ENCODE data around the gene C20orf144. TPM values are rescaled to one million over a fixed set of nuclear protein-coding genes. Genes with fewer than 3 reads are reported as not detected.

C20orf144 gene
- total and polyA plus RNA-seq, 9 of the 15 experiments (the other 6 are each of a cell fraction or from before 2014, with no cell fraction given): 0.04 to 0.23 (median 0.11) TPM; not detected in 2

DNA sequence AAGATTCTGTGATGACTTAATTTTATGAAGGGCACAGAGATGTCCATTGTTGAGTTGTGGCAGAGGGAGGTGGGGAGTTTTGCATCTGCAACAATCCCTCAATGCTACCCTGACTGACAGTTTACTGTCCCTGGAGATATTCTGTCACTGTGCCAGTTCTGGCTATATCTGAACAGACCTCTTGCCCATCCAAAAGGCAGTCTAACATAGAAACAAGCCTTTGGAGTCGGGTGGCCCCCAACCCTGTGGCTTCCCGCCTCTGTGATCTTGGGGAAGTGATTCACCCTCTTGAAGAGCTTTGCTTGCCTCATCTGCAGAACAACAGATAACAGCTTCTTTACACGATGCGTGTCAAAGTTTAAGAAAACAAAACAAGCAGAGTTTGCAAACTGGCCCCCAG is 27.8 kb downstream of the C20orf144 start:
- Histone ChIP-seq H3K36me3 (ENCODE audit: control insufficient read depth, insufficient read depth, low read length) (no peaks in the 10 kb centered on the region), H3K9me3 (replicated peaks; ENCODE audit: control insufficient read depth, insufficient read depth, low read depth, low read length) (no peaks in the 10 kb centered on the region), H2AFZ (ENCODE audit: low read depth, low read length) (no peak overlapping the region), H3K27ac (ENCODE audit: extremely low read depth, low read depth, low read length) (peak overlapping the region; percentile 9; the same call in 1 of the 3 replicates), H3K4me3 (no peak overlapping the region), H3K9me1 (ENCODE audit: control insufficient read depth, insufficient read depth, low read length) (no peaks in the 10 kb centered on the region), H3K4me2 (ENCODE audit: insufficient read depth, low read length) (peak overlapping the region; percentile 22), H3K9ac (ENCODE audit: insufficient read depth in 1 of 2, low read depth in 2 of 2, low read length in 2 of 2) (no peak overlapping the region), H4K20me1 (replicated peaks; ENCODE audit: control insufficient read depth, insufficient read depth, low read length) (peaks cover 6% of the 10 kb centered on the region; the same call in 1 of the 2 replicates), H3K79me2 (ENCODE audit: control insufficient read depth, insufficient read depth, low read length) (peaks cover 7% of the 10 kb centered on the region), H3K4me1 (replicated peaks in 1 of 2; ENCODE audit: control insufficient read depth in 2 of 2, insufficient read depth in 2 of 2, low read length in 2 of 2) (peaks cover 36 to 51% of the 10 kb centered on the region in 2 experiments), H3K27me3 (ENCODE audit: control insufficient read depth in 2 of 2, insufficient read depth in 2 of 2, low read length in 2 of 2) (no peaks in the 10 kb centered on the region)
- in situ Hi-C loops (cut with MboI): no loop called here
- FAIRE-seq (peak; percentile 98), DNase-seq (ENCODE audit: extremely low read depth in 1 of 4, low spot score in 3 of 4) (peak; percentile 57 to 92 (median 68)), ATAC-seq (peak; percentile 50)
- intact Hi-C loops (cut with micrococcal nuclease): loop anchor here (1.0 to 5.0 kb wide), 3 partner anchors 19 to 122 kb away; partner anchors contain the start of genes CHMP4B and ZNF341
- POLR2A ChIA-PET: interaction anchor here (0.6 to 1.0 kb wide), 3 partner anchors 10 to 321 kb away, joined by 5 to 6 read pairs (median 5); no protein-coding TSS in a partner anchor
- BruUV-seq (replicated peaks): no TSS peak
- CTCF ChIA-PET (ENCODE audit: low intra/inter-chr PET ratio): no interaction called here
- WGBS (ENCODE audit: insufficient coverage, low coverage, missing lambda C conversion rate): 0% methylated on average over 4 of the region's 4 CpGs
- TF ChIP-seq HDAC2 (IDR thresholded peaks at IDR 0.05): peak; percentile 97
- peak; percentile 85 for TF ChIP-seq STAT5A (IDR thresholded peaks at IDR 0.05; ENCODE audit: borderline replicate concordance, low read length)
- TF ChIP-seq MAFG (tag; conservative IDR thresholded peaks at IDR 0.05): 0 out of 2 replicates have a peak, but pooled peaks have one; percentile 5
- TF ChIP-seq, protein P1, sequence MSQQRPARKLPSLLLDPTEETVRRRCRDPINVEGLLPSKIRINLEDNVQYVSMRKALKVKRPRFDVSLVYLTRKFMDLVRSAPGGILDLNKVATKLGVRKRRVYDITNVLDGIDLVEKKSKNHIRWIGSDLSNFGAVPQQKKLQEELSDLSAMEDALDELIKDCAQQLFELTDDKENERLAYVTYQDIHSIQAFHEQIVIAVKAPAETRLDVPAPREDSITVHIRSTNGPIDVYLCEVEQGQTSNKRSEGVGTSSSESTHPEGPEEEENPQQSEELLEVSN (IDR thresholded peaks at IDR 0.05; ENCODE audit: borderline replicate concordance in 1 of 2, extremely low read depth in 1 of 2, insufficient read depth in 1 of 2, insufficient read length in 1 of 2, low read depth in 1 of 2, low read length in 1 of 2, poor library complexity in 1 of 2, severe bottlenecking in 1 of 2): peak in 1 of 2 experiments; percentile 50
- TF ChIP-seq, protein P2, sequence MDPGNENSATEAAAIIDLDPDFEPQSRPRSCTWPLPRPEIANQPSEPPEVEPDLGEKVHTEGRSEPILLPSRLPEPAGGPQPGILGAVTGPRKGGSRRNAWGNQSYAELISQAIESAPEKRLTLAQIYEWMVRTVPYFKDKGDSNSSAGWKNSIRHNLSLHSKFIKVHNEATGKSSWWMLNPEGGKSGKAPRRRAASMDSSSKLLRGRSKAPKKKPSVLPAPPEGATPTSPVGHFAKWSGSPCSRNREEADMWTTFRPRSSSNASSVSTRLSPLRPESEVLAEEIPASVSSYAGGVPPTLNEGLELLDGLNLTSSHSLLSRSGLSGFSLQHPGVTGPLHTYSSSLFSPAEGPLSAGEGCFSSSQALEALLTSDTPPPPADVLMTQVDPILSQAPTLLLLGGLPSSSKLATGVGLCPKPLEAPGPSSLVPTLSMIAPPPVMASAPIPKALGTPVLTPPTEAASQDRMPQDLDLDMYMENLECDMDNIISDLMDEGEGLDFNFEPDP (CRISPR knock-in tag; IDR thresholded peaks at IDR 0.05): no peak
- peak; percentile 97 for TF ChIP-seq CBFA2T3 (IDR thresholded peaks at IDR 0.05)
- peak; percentile 82 for TF ChIP-seq NR2C2 (CRISPR knock-in tag; IDR thresholded peaks at IDR 0.05)
- TF ChIP-seq NR2C2 (tag; IDR thresholded peaks at IDR 0.05): peak; percentile 95
- peak; percentile 63; the same call in 1 of the 2 replicates for TF ChIP-seq CEBPG (CRISPR knock-in tag; IDR thresholded peaks at IDR 0.05)
- TF ChIP-seq CEBPG (tag; conservative IDR thresholded peaks at IDR 0.05 in 1 of 2, IDR thresholded peaks at IDR 0.05 in 1 of 2): no peak
- peak; percentile 96 for TF ChIP-seq DPF2 (IDR thresholded peaks at IDR 0.05)
- TF ChIP-seq TAL1 (IDR thresholded peaks at IDR 0.05): peak; percentile 88
- no peak for TF ChIP-seq PURB (CRISPR knock-in tag; IDR thresholded peaks at IDR 0.05; ENCODE audit: low read depth)
- TF ChIP-seq SMAD1 (IDR thresholded peaks at IDR 0.05; ENCODE audit: low read depth, low read length, partially characterized antibody): no peak
- TF ChIP-seq KAT2B (IDR thresholded peaks at IDR 0.05; ENCODE audit: low read depth, low read length): no peak
- TF ChIP-seq EWSR1 (IDR thresholded peaks at IDR 0.05; ENCODE audit: borderline replicate concordance, low read depth, partially characterized antibody): no peak
- TF ChIP-seq ZNF140 (CRISPR knock-in tag; IDR thresholded peaks at IDR 0.05): no peak
- TF ChIP-seq, protein P3, sequence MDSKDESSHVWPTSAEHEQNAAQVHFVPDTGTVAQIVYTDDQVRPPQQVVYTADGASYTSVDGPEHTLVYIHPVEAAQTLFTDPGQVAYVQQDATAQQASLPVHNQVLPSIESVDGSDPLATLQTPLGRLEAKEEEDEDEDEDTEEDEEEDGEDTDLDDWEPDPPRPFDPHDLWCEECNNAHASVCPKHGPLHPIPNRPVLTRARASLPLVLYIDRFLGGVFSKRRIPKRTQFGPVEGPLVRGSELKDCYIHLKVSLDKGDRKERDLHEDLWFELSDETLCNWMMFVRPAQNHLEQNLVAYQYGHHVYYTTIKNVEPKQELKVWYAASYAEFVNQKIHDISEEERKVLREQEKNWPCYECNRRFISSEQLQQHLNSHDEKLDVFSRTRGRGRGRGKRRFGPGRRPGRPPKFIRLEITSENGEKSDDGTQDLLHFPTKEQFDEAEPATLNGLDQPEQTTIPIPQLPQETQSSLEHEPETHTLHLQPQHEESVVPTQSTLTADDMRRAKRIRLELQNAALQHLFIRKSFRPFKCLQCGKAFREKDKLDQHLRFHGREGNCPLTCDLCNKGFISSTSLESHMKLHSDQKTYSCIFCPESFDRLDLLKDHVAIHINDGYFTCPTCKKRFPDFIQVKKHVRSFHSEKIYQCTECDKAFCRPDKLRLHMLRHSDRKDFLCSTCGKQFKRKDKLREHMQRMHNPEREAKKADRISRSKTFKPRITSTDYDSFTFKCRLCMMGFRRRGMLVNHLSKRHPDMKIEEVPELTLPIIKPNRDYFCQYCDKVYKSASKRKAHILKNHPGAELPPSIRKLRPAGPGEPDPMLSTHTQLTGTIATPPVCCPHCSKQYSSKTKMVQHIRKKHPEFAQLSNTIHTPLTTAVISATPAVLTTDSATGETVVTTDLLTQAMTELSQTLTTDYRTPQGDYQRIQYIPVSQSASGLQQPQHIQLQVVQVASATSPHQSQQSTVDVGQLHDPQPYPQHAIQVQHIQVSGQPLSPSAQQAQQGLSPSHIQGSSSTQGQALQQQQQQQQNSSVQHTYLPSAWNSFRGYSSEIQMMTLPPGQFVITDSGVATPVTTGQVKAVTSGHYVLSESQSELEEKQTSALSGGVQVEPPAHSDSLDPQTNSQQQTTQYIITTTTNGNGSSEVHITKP (IDR thresholded peaks at IDR 0.05; ENCODE audit: partially characterized antibody): no peak

Measured in K562 (cell line).